K562 (cell line): ENCODE data around the gene TNIK. TPM values are rescaled to one million over a fixed set of nuclear protein-coding genes. Genes with fewer than 3 reads are reported as not detected.

Experiments
- BMI1 ChIP-seq: fragments of 150-350 bp; IDR thresholded peaks from 2 replicates; pipeline ENCODE4 v1.6.1; 2014; ENCODE audit warnings: low read length
- CEBPZ ChIP-seq: fragments of 150-350 bp; IDR thresholded peaks from 2 replicates; pipeline ENCODE4 v1.6.1; 2014; ENCODE audit warnings: low read depth, mild to moderate bottlenecking, low read length, borderline replicate concordance
- CTBP1 ChIP-seq: fragments of 450-650 bp; IDR thresholded peaks from 2 replicates; pipeline ENCODE4 v1.6.1; 2016; ENCODE audit warnings: borderline replicate concordance
- FOSL1 ChIP-seq: fragments of 200-800 bp; sonication (Bioruptor generic); conservative IDR thresholded peaks from 2 replicates; pipeline ENCODE4 v1.6.1; 2016; ENCODE audit warnings: missing genetic modification characterization, missing compliant biosample characterization
- FOXA3 ChIP-seq, 2 experiments: fragments of 450-650 bp in 1 of 2; sonication (generic) in 1 of 2; formaldehyde crosslinking; IDR thresholded peaks in 1 of 2; conservative IDR thresholded peaks in 1 of 2; 2 replicates each; pipeline versions ENCODE4 v1.4.0 to v1.8.0; 2020 to 2022; ENCODE audit warnings: mild to moderate bottlenecking in 2 of 2, missing genetic modification reagents in 1 of 2
- GABPA ChIP-seq: fragments of 200-800 bp; sonication (Bioruptor generic); conservative IDR thresholded peaks from 2 replicates; pipeline ENCODE4 v1.6.1; 2016; ENCODE audit warnings: low read depth, missing genetic modification characterization, missing compliant biosample characterization
- GMEB1 ChIP-seq: fragments of 250-450 bp; sonication (Bioruptor Pico); IDR thresholded peaks from 2 replicates; pipeline ENCODE4 v1.4.0; 2020; ENCODE audit warnings: mild to moderate bottlenecking
- NCOA2 ChIP-seq, 2 experiments: fragments of 450-650 bp; IDR thresholded peaks; 2 replicates each; pipeline ENCODE4 v1.6.1; 2018; ENCODE audit warnings: mild to moderate bottlenecking in 2 of 2, moderate library complexity in 1 of 2; ENCODE audit not compliant: partially characterized antibody in 2 of 2
- PHF8 ChIP-seq: fragments of 200-600 bp; sonication (generic); IDR thresholded peaks from 2 replicates; pipeline ENCODE4 v1.6.1; 2012; ENCODE audit warnings: mixed run types, mild to moderate bottlenecking, inconsistent platforms, low read length, moderate library complexity, borderline replicate concordance
- ZNF175 ChIP-seq: fragments of 200-800 bp; sonication (Bioruptor generic); IDR thresholded peaks from 2 replicates; pipeline ENCODE4 v1.6.1; 2016; ENCODE audit warnings: low read depth, mild to moderate bottlenecking, missing genetic modification characterization, missing compliant biosample characterization
- ZNF41 ChIP-seq: fragments of 250-450 bp; sonication (Bioruptor Pico); conservative IDR thresholded peaks from 2 replicates; pipeline ENCODE4 v1.4.0; 2020; ENCODE audit warnings: mild to moderate bottlenecking
- ZNF76 ChIP-seq: fragments of 250-450 bp; sonication (Bioruptor Pico); IDR thresholded peaks from 2 replicates; pipeline ENCODE4 v1.4.0; 2020; ENCODE audit warnings: mild to moderate bottlenecking, moderate library complexity, borderline replicate concordance
- polyA plus RNA-seq, 8 experiments: library from polyadenylated mRNA; depleted of rRNA in 4 of 8; stranded (reverse) in 5 of 8; unstranded in 3 of 8; fragments of >200 nt; fragmentation: Nextera tagmentation in 2 of 8; fragmentation: Illumina TruSeq in 1 of 8; extraction: Ambion mirVana in 2 of 8; extraction: Trizol in 1 of 8; gene quantifications; 2 replicates each; pipeline versions ENCODE4 v1.2.1 to v1.2.3, GENCODE V29; 2011 to 2014; ENCODE audit warnings: inconsistent platforms in 1 of 8, missing spikeins in 1 of 8
- total RNA-seq, 7 experiments: library from RNA; depleted of rRNA in 6 of 7; stranded (reverse); fragments of >200 nt in 6 of 7; fragmentation: Illumina TruSeq in 2 of 7; extraction: Trizol in 2 of 7; gene quantifications; 2 replicates each; pipeline versions ENCODE4 v1.2.1 to v1.2.3, GENCODE V29; 2011 to 2021; ENCODE audit warnings: low replicate concordance in 1 of 7
- TF ChIP-seq, protein P1 (sequence below): sonication (generic); formaldehyde crosslinking; IDR thresholded peaks from 2 replicates; pipeline ENCODE4 v1.8.0; 2022; ENCODE audit warnings: mild to moderate bottlenecking, missing genetic modification reagents
- TF ChIP-seq, protein P2 (sequence below): sonication (generic); formaldehyde crosslinking; IDR thresholded peaks from 2 replicates; pipeline ENCODE4 v1.8.0; 2023; ENCODE audit warnings: missing genetic modification reagents, mild to moderate bottlenecking, borderline replicate concordance

Gene TNIK
- total and polyA plus RNA-seq, 9 of the 15 experiments (the other 6 are each of a cell fraction or from before 2014, with no cell fraction given) = 6.6 to 39.0 (median 24.7) TPM

- TF ChIP-seq CEBPZ (no peak), BMI1 (no peak), ZNF76 (CRISPR knock-in tag) (no peak), GMEB1 (CRISPR knock-in tag) (no peak), GABPA (tag) (no peak; the same call in 1 of the 2 replicates), NCOA2 (IDR thresholded peaks at IDR 0.05; ENCODE audit: partially characterized antibody in 2 of 2) (no peak), FOSL1 (tag) (no peak; the same call in 1 of the 2 replicates), CTBP1 (no peak), ZNF41 (CRISPR knock-in tag) (no peak), PHF8 (no peak), FOXA3 (CRISPR knock-in tag; conservative IDR thresholded peaks at IDR 0.05 in 1 of 2, IDR thresholded peaks at IDR 0.05 in 1 of 2) (no peak), ZNF175 (CRISPR knock-in tag) (peak; percentile 29; the same call in 1 of the 2 replicates)
- TF ChIP-seq, protein P1, sequence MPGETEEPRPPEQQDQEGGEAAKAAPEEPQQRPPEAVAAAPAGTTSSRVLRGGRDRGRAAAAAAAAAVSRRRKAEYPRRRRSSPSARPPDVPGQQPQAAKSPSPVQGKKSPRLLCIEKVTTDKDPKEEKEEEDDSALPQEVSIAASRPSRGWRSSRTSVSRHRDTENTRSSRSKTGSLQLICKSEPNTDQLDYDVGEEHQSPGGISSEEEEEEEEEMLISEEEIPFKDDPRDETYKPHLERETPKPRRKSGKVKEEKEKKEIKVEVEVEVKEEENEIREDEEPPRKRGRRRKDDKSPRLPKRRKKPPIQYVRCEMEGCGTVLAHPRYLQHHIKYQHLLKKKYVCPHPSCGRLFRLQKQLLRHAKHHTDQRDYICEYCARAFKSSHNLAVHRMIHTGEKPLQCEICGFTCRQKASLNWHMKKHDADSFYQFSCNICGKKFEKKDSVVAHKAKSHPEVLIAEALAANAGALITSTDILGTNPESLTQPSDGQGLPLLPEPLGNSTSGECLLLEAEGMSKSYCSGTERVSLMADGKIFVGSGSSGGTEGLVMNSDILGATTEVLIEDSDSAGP = no peak
- TF ChIP-seq, protein P2, sequence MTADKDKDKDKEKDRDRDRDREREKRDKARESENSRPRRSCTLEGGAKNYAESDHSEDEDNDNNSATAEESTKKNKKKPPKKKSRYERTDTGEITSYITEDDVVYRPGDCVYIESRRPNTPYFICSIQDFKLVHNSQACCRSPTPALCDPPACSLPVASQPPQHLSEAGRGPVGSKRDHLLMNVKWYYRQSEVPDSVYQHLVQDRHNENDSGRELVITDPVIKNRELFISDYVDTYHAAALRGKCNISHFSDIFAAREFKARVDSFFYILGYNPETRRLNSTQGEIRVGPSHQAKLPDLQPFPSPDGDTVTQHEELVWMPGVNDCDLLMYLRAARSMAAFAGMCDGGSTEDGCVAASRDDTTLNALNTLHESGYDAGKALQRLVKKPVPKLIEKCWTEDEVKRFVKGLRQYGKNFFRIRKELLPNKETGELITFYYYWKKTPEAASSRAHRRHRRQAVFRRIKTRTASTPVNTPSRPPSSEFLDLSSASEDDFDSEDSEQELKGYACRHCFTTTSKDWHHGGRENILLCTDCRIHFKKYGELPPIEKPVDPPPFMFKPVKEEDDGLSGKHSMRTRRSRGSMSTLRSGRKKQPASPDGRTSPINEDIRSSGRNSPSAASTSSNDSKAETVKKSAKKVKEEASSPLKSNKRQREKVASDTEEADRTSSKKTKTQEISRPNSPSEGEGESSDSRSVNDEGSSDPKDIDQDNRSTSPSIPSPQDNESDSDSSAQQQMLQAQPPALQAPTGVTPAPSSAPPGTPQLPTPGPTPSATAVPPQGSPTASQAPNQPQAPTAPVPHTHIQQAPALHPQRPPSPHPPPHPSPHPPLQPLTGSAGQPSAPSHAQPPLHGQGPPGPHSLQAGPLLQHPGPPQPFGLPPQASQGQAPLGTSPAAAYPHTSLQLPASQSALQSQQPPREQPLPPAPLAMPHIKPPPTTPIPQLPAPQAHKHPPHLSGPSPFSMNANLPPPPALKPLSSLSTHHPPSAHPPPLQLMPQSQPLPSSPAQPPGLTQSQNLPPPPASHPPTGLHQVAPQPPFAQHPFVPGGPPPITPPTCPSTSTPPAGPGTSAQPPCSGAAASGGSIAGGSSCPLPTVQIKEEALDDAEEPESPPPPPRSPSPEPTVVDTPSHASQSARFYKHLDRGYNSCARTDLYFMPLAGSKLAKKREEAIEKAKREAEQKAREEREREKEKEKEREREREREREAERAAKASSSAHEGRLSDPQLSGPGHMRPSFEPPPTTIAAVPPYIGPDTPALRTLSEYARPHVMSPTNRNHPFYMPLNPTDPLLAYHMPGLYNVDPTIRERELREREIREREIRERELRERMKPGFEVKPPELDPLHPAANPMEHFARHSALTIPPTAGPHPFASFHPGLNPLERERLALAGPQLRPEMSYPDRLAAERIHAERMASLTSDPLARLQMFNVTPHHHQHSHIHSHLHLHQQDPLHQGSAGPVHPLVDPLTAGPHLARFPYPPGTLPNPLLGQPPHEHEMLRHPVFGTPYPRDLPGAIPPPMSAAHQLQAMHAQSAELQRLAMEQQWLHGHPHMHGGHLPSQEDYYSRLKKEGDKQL (CRISPR knock-in tag) = no peak
Measured at GRCh38 chr3:171346582-171347300, 113.5 kb downstream of the TNIK start (continued).
